NCI-H526 (cell line): ENCODE data around the gene SYT15B.
"Not testable (repeated sequence)": the region's sequence is repeated elsewhere in the genome, so short reads cannot be mapped to it uniquely, and the experiment has no call there.

ENCODE experiments used
- DNase-seq, 2 experiments: peaks; one replicate each; lab custom pipeline; 2025; lab: John Stamatoyannopoulos, UW

The SYT15B gene

DNA sequence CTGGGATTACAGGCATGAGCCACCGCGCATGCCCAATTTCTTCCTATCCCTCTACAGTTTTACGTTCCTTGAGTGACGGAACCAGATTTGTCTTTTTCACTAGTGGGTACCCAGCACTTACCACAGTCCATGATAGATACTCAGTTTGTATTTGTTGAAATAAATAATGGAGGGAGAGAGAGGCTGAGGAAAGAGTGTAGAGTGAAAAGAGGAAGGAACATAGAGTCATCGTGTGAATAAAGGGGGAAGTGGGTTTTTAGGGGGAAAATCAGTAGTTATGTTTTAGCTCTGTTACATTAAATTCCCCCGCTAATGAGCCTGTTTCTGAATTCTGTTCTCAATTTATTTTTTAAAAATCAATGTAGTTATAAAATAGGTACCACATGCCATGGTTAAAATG, 37.7 kb downstream of the SYT15B start:
- DNase-seq: not testable (repeated sequence)

DNA sequence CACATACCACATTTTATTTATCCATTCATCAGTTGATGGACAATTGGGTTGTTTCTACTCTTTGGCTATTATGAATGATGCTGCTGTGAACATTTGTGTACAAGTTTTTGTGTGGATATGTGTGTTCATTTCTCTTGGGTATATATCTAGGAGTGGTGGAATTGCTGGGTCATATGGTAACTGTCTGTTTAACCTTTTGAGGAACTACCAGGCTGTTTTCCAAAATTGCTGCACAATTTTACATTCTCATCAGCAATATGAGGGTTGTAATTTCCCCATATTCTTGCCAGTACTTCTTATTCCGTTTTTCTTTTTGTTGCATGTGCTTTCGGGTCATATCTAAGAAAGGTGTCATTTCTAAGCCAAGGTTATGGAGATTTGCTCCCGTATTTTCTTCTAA, 38.3 kb downstream of the SYT15B start:
- DNase-seq: not testable (repeated sequence)

DNA sequence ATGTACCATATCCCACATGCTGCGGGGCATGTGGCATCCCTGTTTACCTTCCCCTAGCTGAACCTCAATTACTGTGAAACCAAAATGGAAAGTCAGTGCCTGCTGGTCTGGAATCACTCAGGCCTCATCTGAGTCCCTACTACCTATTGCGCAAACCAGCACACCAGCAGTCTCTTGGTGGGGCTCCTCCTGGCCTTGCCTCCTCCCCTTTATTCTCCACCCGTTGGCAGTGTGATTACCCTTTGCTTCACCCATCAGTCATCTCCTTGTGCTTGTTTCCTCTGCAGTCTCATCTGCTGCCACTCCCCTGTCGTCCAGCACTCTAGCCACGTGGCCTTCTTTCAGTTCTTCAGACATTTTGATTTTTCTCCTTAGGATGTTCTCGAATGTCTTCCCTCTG, 39.3 kb downstream of the SYT15B start:
- DNase-seq: not testable (repeated sequence)

DNA sequence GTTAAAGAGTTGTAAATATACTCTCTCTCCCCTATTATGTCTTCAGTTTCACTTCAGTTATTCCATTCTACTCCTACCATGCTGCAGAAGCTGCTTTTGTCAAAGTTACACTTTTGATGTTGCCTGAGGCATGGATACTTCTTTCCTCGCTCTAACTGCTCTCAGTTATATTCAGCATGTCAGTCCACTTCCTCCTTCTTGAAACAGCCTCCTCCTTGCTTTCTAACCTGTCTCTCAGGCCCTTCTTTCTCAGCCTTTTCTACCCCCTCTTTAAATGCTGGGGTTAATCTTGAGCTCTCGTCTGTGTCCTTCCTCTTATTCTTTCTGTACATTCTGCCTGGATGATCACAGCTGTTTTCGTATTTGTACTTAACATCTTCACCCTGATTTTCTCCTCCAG, 40.0 kb downstream of the SYT15B start:
- DNase-seq: not testable (repeated sequence)

DNA sequence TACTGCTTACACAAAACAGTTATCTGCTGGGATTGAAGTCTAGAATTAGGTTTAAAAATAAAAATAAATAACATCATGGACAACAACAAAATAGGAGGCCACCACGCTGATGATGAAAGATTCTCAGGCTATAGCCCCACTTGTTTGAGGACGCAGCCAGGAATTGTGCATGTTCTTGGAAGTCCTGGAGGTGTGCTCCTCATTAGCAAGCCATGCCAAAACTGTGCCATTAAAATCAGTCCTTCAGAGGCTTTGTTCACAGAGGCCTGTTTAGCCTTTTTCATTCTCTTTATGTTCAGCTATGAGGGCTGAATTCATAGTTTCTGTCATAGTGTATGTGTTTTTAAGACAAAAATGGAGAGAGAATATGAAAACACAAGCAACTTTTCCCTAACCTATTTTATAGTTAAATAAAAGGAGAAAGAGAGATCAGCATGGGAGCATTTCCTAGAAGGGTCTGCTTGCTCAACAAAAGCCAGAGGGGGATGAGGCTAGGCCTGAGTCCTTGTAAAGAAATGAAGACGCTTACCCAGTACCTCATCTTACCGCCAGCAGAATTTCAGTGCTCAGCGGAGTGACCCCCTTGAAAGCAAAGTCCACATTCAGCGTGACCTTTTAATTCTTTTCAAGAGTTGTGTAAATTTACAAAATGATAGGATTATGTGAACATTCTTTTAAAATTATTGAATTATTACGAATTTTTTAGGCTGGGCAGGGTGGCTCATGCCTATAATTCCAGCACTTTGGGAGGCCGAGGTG, 46.2 kb downstream of the SYT15B start:
- not testable (repeated sequence) for DNase-seq
